DOHH2 (cell line): Measurements from ENCODE around the gene RAB3D.

Experiments
- H3F3A ChIP-seq: fragments of 200-600 bp; sonication (generic), shearing (Covaris generic); 2 replicates; pipeline ENCODE4 v1.6.0; 2016; ENCODE audit warnings: antibody characterized with exemption, mild to moderate bottlenecking; ENCODE audit not compliant: control insufficient read depth, insufficient read depth
- H3K27ac ChIP-seq: fragments of 200-600 bp; sonication (generic); 2 replicates; pipeline ENCODE4 v1.5.1; 2014; ENCODE audit warnings: low read depth, mild to moderate bottlenecking, low read length, moderate library complexity
- H3K27me3 ChIP-seq: fragments of 200-600 bp; sonication (generic); 2 replicates; pipeline ENCODE4 v1.6.1; 2014; ENCODE audit warnings: mild to moderate bottlenecking, low read length, mixed read lengths; ENCODE audit not compliant: control insufficient read depth
- H3K36me3 ChIP-seq: fragments of 200-600 bp; sonication (generic); 2 replicates; pipeline ENCODE4 v1.6.1; 2014; ENCODE audit warnings: mild to moderate bottlenecking, low read length, moderate library complexity, mixed read lengths; ENCODE audit not compliant: control insufficient read depth
- H3K4me1 ChIP-seq: fragments of 200-600 bp; sonication (generic); 2 replicates; pipeline ENCODE4 v1.6.1; 2014; ENCODE audit warnings: mild to moderate bottlenecking, low read length, mixed read lengths; ENCODE audit not compliant: control insufficient read depth
- H3K4me2 ChIP-seq: fragments of 200-600 bp; sonication (generic); 2 replicates; pipeline ENCODE4 v1.6.0; 2014; ENCODE audit warnings: mild to moderate bottlenecking, low read length, moderate library complexity
- H3K4me3 ChIP-seq: fragments of 200-600 bp; sonication (generic); 2 replicates; pipeline ENCODE4 v1.5.1; 2014; ENCODE audit warnings: mild to moderate bottlenecking, low read length, mixed read lengths
- H3K79me2 ChIP-seq: fragments of 200-600 bp; sonication (generic); 2 replicates; pipeline ENCODE4 v1.6.1; 2014; ENCODE audit warnings: mild to moderate bottlenecking, low read length, mixed read lengths; ENCODE audit not compliant: control insufficient read depth
- H3K9me2 ChIP-seq: fragments of 200-600 bp; sonication (generic); replicated peaks from 2 replicates; pipeline ENCODE4 v1.6.1; 2014; ENCODE audit warnings: mild to moderate bottlenecking, low read length, mixed read lengths; ENCODE audit not compliant: control insufficient read depth
- H3K9me3 ChIP-seq: fragments of 200-600 bp; sonication (generic); 2 replicates; pipeline ENCODE4 v1.6.1; 2014; ENCODE audit warnings: antibody characterized with exemption, low read length, mixed read lengths; ENCODE audit not compliant: control insufficient read depth, insufficient read depth
- H4K20me1 ChIP-seq: fragments of 200-600 bp; sonication (generic); 2 replicates; pipeline ENCODE4 v1.6.0; 2014; ENCODE audit warnings: low read depth, mild to moderate bottlenecking, antibody characterized with exemption, low read length, moderate library complexity; ENCODE audit not compliant: control insufficient read depth, insufficient read depth
- EZH2phosphoT487 ChIP-seq: fragments of 200-600 bp; sonication (generic); IDR thresholded peaks from 2 replicates; pipeline ENCODE4 v1.6.1; 2017; ENCODE audit warnings: borderline replicate concordance, mild to moderate bottlenecking, antibody characterized with exemption, low read length, moderate library complexity, mixed read lengths
- TF ChIP-seq, protein P1 (sequence below): fragments of 200-600 bp; sonication (generic); IDR thresholded peaks from one replicate; pipeline ENCODE4 v1.5.1; 2014; ENCODE audit warnings: antibody characterized with exemption, mild to moderate bottlenecking, low read depth, low read length; ENCODE audit not compliant: poor library complexity, severe bottlenecking

RAB3D gene

DNA sequence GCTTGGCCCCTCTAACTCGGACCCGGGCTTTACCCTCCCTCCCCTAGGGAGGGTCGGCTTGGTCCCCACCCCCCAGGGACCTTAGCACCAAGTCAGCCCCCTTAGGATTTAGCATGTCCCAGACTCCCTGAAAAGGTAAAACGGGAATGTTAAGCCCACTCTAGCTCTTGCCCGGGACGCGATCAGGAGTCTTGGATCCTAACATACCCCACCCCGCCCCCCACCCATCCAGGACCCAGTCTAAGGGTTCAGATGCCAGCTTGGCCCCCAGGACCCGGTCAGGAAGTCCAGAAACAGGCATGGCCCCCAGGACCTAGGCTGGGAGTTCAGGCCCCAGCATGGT, 44.2 kb upstream of the RAB3D start:
- Histone ChIP-seq H3F3A (0 out of 2 replicates have a peak, but pooled peaks cover 5% of the 10 kb centered on the region), H4K20me1 (no peaks in the 10 kb centered on the region), H3K9me3 (no peaks in the 10 kb centered on the region), H3K9me2 (no peaks in the 10 kb centered on the region), H3K36me3 (peaks cover 6% of the 10 kb centered on the region), H3K27me3 (peaks cover 6% of the 10 kb centered on the region; the same call in 1 of the 2 replicates), H3K79me2 (peaks cover 18% of the 10 kb centered on the region), H3K4me1 (peaks cover 57% of the 10 kb centered on the region), H3K4me3 (peak overlapping the region; percentile 65), H3K27ac (no peak overlapping the region), H3K4me2 (peak overlapping the region; percentile 70)
- no peak for TF ChIP-seq EZH2phosphoT487
- TF ChIP-seq, protein P1, sequence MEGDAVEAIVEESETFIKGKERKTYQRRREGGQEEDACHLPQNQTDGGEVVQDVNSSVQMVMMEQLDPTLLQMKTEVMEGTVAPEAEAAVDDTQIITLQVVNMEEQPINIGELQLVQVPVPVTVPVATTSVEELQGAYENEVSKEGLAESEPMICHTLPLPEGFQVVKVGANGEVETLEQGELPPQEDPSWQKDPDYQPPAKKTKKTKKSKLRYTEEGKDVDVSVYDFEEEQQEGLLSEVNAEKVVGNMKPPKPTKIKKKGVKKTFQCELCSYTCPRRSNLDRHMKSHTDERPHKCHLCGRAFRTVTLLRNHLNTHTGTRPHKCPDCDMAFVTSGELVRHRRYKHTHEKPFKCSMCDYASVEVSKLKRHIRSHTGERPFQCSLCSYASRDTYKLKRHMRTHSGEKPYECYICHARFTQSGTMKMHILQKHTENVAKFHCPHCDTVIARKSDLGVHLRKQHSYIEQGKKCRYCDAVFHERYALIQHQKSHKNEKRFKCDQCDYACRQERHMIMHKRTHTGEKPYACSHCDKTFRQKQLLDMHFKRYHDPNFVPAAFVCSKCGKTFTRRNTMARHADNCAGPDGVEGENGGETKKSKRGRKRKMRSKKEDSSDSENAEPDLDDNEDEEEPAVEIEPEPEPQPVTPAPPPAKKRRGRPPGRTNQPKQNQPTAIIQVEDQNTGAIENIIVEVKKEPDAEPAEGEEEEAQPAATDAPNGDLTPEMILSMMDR, result no peak

DNA sequence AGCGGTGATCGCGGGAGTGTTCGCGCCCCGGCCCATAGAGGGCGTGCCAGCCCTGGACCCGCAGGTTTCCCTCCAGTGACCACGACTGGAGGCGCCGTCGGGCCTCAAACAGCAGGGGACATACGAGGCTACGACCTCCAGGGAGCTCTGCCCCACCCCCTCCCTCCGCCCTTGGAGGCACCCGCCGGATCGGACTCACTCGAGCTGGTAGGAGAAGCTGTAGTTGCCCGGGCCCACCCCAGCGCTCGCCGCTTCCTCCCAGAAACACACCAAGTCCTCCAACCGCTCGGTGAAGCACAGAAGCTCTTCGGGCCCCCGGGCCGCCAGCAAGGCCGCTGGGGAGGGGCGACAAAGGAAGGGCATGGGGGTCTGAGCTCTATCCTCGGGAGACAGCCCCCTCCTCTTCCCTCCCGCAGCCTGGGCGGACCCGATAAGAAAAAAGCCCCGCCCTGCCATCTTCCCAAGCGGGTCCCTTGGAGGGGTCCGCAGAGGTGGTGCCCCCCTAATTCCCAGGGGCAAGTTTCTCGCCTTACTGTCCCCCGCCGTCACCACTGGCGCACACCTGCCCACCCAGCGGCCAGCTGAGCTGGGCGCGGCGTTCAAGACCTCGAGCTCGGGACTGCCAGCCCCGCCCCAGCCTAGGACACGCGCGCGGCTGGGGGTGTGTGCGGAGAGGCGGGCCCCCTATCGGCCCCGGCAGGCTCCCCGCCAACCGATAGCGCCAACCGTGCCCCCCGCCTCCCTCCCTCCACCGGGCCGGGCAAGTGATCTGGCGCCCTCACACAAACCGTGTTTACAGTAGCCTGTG, 43.6 kb upstream of the RAB3D start:
- 0 out of 2 replicates have a peak, but pooled peaks cover 9% of the 10 kb centered on the region for H3F3A ChIP-seq
- H3K4me2 ChIP-seq, result peak overlapping the region; percentile 70
- no peaks in the 10 kb centered on the region for H3K9me3 ChIP-seq
- H3K27ac ChIP-seq, result no peak overlapping the region
- H4K20me1 ChIP-seq, result no peaks in the 10 kb centered on the region
- H3K4me1 ChIP-seq, result peaks cover 62% of the 10 kb centered on the region
- peaks cover 6% of the 10 kb centered on the region; the same call in 1 of the 2 replicates for H3K27me3 ChIP-seq
- TF ChIP-seq, protein P1, result peak; percentile 82
- TF ChIP-seq EZH2phosphoT487, result no peak
- peaks cover 12% of the 10 kb centered on the region for H3K36me3 ChIP-seq
- H3K79me2 ChIP-seq, result peaks cover 23% of the 10 kb centered on the region
- no peaks in the 10 kb centered on the region for H3K9me2 ChIP-seq
- peak overlapping the region; percentile 65 for H3K4me3 ChIP-seq

DNA sequence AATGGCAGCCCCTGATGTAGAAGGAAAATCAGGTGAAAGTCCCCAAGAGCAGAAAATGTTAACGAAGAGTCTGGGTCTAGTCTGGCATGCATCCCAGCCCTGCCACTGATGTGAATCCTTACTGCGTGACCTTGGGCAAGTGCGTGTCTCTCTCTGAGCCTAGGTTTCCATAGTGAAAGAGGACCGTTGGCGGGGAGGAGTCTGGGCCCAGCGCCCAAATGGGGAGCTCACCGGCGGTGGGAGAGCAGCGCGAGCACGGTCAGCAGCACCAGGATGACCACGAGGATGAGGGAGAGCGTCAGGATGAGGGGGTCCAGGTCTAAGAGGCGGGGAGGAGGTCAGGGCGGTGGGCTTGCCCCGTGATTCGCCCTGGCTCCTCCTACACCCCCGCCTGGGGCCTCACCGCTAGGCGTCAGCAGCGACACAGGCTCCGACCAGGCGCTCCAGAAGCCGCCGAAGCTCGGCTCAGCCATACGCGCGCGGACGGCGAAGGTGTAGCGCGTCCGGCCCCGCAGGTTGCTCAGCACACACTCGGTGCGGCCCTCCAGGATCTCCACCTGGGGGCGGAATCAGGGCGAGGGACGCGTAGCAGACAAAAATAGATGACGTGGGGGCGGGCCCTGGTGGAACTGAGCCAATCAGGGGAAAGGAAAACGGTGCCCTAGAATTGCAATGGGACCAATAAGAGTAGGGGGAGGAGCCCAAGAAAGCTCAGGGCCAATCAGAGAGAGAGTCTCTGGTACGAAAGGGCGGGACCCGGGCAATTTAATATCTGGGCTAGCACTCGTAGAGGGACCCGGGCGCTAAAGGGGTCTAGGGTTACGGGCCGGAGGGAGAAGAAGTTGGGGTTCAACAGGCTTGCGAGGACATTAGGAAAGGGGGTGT, 41.4 kb upstream of the RAB3D start:
- Histone ChIP-seq H3K27ac (peak overlapping the region; percentile 89), H3K36me3 (peaks cover 29% of the 10 kb centered on the region), H3K4me2 (peak overlapping the region; percentile 95), H3F3A (peaks cover 19% of the 10 kb centered on the region), H3K79me2 (peaks cover 44% of the 10 kb centered on the region), H4K20me1 (no peaks in the 10 kb centered on the region), H3K27me3 (peaks cover 6% of the 10 kb centered on the region; the same call in 1 of the 2 replicates), H3K4me1 (peaks cover 69% of the 10 kb centered on the region), H3K9me3 (no peaks in the 10 kb centered on the region), H3K4me3 (peak overlapping the region; percentile 96), H3K9me2 (no peaks in the 10 kb centered on the region)
- no peak for TF ChIP-seq EZH2phosphoT487
- TF ChIP-seq, protein P1, result peak; percentile 91
